Ovary (tissue), 9 donors: ENCODE data around the gene EEF1AKMT4. TPM values are rescaled to one million over a fixed set of nuclear protein-coding genes. Genes with fewer than 3 reads are reported as not detected.

ENCODE experiments used
- DNase-seq, 5 donors: peaks; one replicate each; pipeline ENCODE4 v3.0.0-alpha.2; 2019 to 2020
- H3K27ac ChIP-seq, 2 donors: fragments of 200-600 bp; one replicate each; pipeline versions ENCODE4 v1.5.1 to v1.8.0; 2019 to 2022
- H3K27me3 ChIP-seq: fragments of 200-600 bp; one replicate; pipeline ENCODE4 v1.8.0; 2022
- H3K36me3 ChIP-seq: fragments of 200-600 bp; sonication (generic); one replicate; pipeline ENCODE4 v1.5.1; 2019
- H3K4me1 ChIP-seq: one replicate; pipeline ENCODE4 v1.8.1; 2013; ENCODE audit warnings: mild to moderate bottlenecking, moderate library complexity; ENCODE audit not compliant: insufficient read depth
- H3K4me3 ChIP-seq: fragments of 200-600 bp; sonication (generic); one replicate; pipeline ENCODE4 v1.5.1; 2017
- H3K9me3 ChIP-seq, 2 donors: fragments of 200-600 bp in 1 of 2; sonication (generic) in 1 of 2; one replicate each; pipeline versions ENCODE4 v1.5.1 to v1.8.1; 2013 to 2019; ENCODE audit warnings: mild to moderate bottlenecking in 1 of 2, moderate library complexity in 1 of 2
- CTCF ChIP-seq, 3 donors: fragments of 450-650 bp in 2 of 3; fragments of 200-600 bp in 1 of 3; IDR thresholded peaks; one replicate each; pipeline versions ENCODE4 v1.5.1 to v1.8.0; 2016 to 2022; ENCODE audit warnings: antibody characterized with exemption in 3 of 3, mild to moderate bottlenecking in 1 of 3
- EP300 ChIP-seq: sonication (generic); formaldehyde crosslinking; IDR thresholded peaks from one replicate; pipeline ENCODE4 v1.6.1; 2017; ENCODE audit warnings: antibody characterized with exemption
- POLR2A ChIP-seq: fragments of 450-650 bp; IDR thresholded peaks from one replicate; pipeline ENCODE4 v1.6.1; 2017; ENCODE audit warnings: antibody characterized with exemption, mild to moderate bottlenecking, moderate library complexity
- WGBS, 3 donors: extraction: QIAGEN DNeasy Blood & Tissue Kit in 1 of 3; methylation state at CpG; one replicate each; pipeline versions ENCODE4 v1.1.5 to v1.1.7; 2013 to 2017; 5-methylcytosine and 5-hydroxymethylcytosine counted together
- intact Hi-C, 4 donors: fragments of 100-400 bp; cut with DNase I; formaldehyde crosslinking; loops; one replicate each; pipeline versions ENCODE4 v1.11.0 to v1.15.1; 2022 to 2023
- polyA plus RNA-seq, 2 donors: library from polyadenylated mRNA; stranded (reverse); fragments of 200-250 nt in 1 of 2; fragments of 350-450 nt in 1 of 2; fragmentation: Illumina TruSeq in 1 of 2; extraction: RNeasy Lipid Tissue Mini Kit (QIAGEN cat#74804) in 1 of 2; gene quantifications; one replicate each; pipeline ENCODE4 v1.2.3, GENCODE V29; 2013 to 2014
- total RNA-seq, 7 donors: library from RNA; depleted of rRNA in 2 of 7; stranded (reverse); fragments of >200 nt in 2 of 7; fragmentation: NEBNext Ultra II Directional in 3 of 7; extraction: Animal tissue kit (Norgen Biotek cat#: 25700) in 3 of 7; gene quantifications; one replicate each; pipeline versions ENCODE4 v1.1.0 to v1.2.4, GENCODE V29; 2016 to 2023
- donor health status: DM: no; HTN: no; CAD: no; lungs with moderate emphysema.
- donor health status: DM: no; HTN: no; CAD: no.
- donor health status: Bipolar disorder and iron deficiency.
- donor health status: DM: yes; HTN: yes; CAD: no.
- donor health status: DM: no; HTN: no; CAD: no.
- donor health status: DM: yes; HTN: yes; CAD: no.

The EEF1AKMT4 gene
- total and polyA plus RNA-seq, 9 donors: 0.87 to 3.3 (median 2.0) TPM

GRCh38 chr3:184234671-184235380, 14.6 kb upstream of the EEF1AKMT4 start:
- Histone ChIP-seq H3K4me3 (no peak overlapping the region), H3K9me3 (no peaks in the 10 kb centered on the region), H3K4me1 (peaks cover 4% of the 10 kb centered on the region), H3K36me3 (no peaks in the 10 kb centered on the region), H3K27ac (no peak overlapping the region), H3K27me3 (no peaks in the 10 kb centered on the region)
- WGBS, 3 donors: 78 to 85% (median 79%) methylated on average over 18 to 19 of the region's 19 CpGs
- no peak for TF ChIP-seq EP300
- TF ChIP-seq POLR2A: no peak
- TF ChIP-seq CTCF (IDR thresholded peaks at IDR 0.05): no peak
- DNase-seq: no peak
- intact Hi-C loops: loop anchor here in 1 of 4 donors (5.0 kb wide), 1 partner anchor 703 kb away; no protein-coding TSS in a partner anchor

GRCh38 chr3:184235381-184236032, 14.0 kb upstream of the EEF1AKMT4 start:
- Histone ChIP-seq H3K9me3 (no peaks in the 10 kb centered on the region), H3K4me1 (peaks cover 4% of the 10 kb centered on the region), H3K36me3 (no peaks in the 10 kb centered on the region), H3K27me3 (no peaks in the 10 kb centered on the region), H3K4me3 (no peak overlapping the region), H3K27ac (no peak overlapping the region)
- intact Hi-C loops: loop anchor here in 1 of 4 donors (5.0 kb wide), 1 partner anchor 703 kb away; no protein-coding TSS in a partner anchor
- TF ChIP-seq EP300 (no peak), POLR2A (no peak), CTCF (IDR thresholded peaks at IDR 0.05) (no peak)
- 73 to 84% (median 80%) methylated on average over 4 of the region's 4 CpGs for WGBS, 3 donors
- DNase-seq: no peak

- intact Hi-C loops: loop anchor here in 1 of 4 donors (5.0 kb wide), 1 partner anchor 704 kb away; no protein-coding TSS in a partner anchor
- no peaks in the 10 kb centered on the region for H3K9me3 ChIP-seq
- WGBS, 3 donors: 37 to 56% (median 51%) methylated on average over 14 of the region's 14 CpGs
Measured at GRCh38 chr3:184236033-184236410, 13.4 kb upstream of the EEF1AKMT4 start.

GRCh38 chr3:184236636-184237035, 12.8 kb upstream of the EEF1AKMT4 start:
- intact Hi-C loops: loop anchor here in 1 of 4 donors (5.0 kb wide), 1 partner anchor 704 kb away; no protein-coding TSS in a partner anchor
- Histone ChIP-seq H3K27ac (no peak overlapping the region), H3K4me1 (peaks cover 5% of the 10 kb centered on the region), H3K9me3 (no peaks in the 10 kb centered on the region), H3K27me3 (no peaks in the 10 kb centered on the region), H3K4me3 (no peak overlapping the region), H3K36me3 (no peaks in the 10 kb centered on the region)
- WGBS, 3 donors: 67 to 90% (median 71%) methylated on average over 3 of the region's 3 CpGs
- DNase-seq: no peak
- TF ChIP-seq CTCF (IDR thresholded peaks at IDR 0.05): no peak
- TF ChIP-seq EP300: no peak
- no peak for TF ChIP-seq POLR2A

More at GRCh38 chr3:184236033-184236410, 13.4 kb upstream of the EEF1AKMT4 start:
- TF ChIP-seq POLR2A (no peak), CTCF (IDR thresholded peaks at IDR 0.05) (no peak), EP300 (no peak)
- no peaks in the 10 kb centered on the region for H3K36me3 ChIP-seq
- H3K4me3 ChIP-seq: no peak overlapping the region
- no peak overlapping the region for H3K27ac ChIP-seq
- no peaks in the 10 kb centered on the region for H3K4me1 ChIP-seq
- no peak for DNase-seq
- H3K27me3 ChIP-seq: no peaks in the 10 kb centered on the region
